Fibroblast of the aortic adventitia (primary cell): ENCODE data around the gene MISP3. TPM values are rescaled to one million over a fixed set of nuclear protein-coding genes. Genes with fewer than 3 reads are reported as not detected.

Experiments
- DNase-seq: peaks from one replicate; pipeline ENCODE4 v3.0.0-alpha.2; 2010; ENCODE audit warnings: low read depth
- H3K4me3 ChIP-seq: 2 replicates; pipeline ENCODE4 v1.5.1; 2011; ENCODE audit warnings: low read depth, mild to moderate bottlenecking, control low read depth, low read length, moderate library complexity
- total RNA-seq: library from RNA; depleted of rRNA; stranded (reverse); fragments of >200 nt; gene quantifications from 2 replicates; pipeline ENCODE4 v1.2.3, GENCODE V29; 2012; ENCODE audit warnings: low replicate concordance
- TF ChIP-seq, protein P1 (sequence below): IDR thresholded peaks from 2 replicates; pipeline ENCODE4 v1.5.1; 2011; ENCODE audit warnings: mild to moderate bottlenecking, low read length, control low read depth, inconsistent platforms; ENCODE audit not compliant: insufficient read depth

Gene MISP3
- total RNA-seq, 1 donor: 0.72 TPM

DNA sequence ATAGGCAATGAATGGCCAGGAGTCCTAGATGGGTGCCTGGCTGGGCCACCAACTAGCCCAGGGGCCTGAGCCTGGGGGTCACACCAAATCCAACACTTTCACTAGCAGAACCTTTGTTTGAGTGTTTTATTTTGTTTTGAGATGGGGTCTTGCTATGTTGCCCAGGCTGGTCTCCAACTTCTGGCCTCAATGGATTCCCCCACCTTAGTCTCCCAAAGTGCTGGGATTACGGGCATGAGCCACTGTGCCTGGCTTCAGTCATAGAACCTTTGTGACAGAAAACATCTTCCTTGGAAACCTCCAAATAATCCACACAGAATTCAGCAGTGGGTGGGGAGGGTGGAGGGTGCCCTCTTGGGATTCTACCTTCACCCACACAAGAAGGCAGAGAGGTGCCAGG, 38.9 kb downstream of the MISP3 start:
- no peak for DNase-seq
- TF ChIP-seq, protein P1, sequence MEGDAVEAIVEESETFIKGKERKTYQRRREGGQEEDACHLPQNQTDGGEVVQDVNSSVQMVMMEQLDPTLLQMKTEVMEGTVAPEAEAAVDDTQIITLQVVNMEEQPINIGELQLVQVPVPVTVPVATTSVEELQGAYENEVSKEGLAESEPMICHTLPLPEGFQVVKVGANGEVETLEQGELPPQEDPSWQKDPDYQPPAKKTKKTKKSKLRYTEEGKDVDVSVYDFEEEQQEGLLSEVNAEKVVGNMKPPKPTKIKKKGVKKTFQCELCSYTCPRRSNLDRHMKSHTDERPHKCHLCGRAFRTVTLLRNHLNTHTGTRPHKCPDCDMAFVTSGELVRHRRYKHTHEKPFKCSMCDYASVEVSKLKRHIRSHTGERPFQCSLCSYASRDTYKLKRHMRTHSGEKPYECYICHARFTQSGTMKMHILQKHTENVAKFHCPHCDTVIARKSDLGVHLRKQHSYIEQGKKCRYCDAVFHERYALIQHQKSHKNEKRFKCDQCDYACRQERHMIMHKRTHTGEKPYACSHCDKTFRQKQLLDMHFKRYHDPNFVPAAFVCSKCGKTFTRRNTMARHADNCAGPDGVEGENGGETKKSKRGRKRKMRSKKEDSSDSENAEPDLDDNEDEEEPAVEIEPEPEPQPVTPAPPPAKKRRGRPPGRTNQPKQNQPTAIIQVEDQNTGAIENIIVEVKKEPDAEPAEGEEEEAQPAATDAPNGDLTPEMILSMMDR: no peak
- H3K4me3 ChIP-seq: no peak overlapping the region

DNA sequence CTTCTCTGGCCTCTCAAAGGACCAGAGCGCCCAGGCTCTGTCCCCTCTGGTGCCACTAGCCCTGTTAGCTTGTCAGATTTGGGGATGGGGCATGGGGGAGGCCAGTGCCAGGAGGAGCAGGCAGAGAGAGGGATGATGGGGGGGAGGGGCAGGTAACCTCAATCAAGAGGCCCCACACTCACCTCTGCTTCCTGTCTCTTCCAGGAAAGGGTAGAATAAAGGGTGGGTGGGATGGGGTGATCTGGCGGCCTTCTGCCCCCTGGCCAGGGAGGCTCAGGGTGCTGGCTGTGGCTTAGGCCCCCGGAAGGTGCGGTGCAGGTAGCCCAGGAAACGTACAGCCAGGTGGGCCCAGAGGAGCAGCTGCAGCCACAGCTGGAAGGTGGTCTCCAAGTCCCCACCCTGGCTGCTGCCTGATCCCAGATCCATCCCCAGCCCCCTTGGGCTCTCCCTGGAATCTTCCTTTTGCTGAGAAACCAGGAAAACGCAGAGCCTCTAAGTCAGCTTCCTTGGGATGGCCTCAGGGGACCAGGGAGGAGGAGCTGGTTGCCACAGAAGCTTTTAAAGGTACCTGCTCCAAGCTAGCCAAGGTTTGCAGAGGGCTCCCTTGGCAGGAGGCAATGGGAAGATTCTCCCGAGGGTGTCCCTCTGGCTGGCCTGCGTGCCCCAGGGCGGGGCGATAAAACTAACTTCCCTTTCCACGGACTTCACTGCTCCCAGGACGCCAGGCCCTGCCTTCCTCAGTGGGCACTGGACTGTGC, 39.6 kb downstream of the MISP3 start:
- DNase-seq: peak; percentile 39
- peak overlapping the region; percentile 39 for H3K4me3 ChIP-seq
- TF ChIP-seq, protein P1: no peak

DNA sequence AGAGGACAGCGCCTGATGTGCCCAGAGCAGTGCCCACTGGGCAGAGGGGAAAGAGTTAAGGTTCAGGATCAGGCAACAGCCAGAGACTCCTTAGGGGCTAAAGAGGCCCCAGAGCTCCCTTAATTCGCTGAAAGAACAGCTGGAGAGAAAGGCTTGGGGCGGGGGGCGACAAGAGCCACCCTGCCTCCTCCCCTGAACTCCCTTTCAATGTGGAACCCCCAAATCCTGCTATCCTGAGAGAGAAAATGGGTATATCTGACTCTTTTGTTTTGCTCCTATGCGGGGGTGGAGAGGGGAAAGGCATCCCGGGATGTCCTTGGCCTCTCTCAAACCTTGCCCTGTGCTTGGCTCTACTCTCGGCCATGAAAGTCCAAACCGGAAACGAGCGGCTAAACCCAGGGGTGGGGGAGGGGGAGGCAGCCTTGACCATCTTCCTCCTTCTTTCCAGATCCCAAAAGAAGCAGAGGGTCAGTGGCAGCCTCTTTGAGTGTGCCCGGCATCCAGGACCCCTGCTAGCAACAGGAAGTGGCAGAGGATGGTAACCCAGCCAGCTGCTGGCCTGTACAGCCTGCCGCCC, 40.3 kb downstream of the MISP3 start:
- peak overlapping the region; percentile 33 for H3K4me3 ChIP-seq
- DNase-seq: peak; percentile 36
- TF ChIP-seq, protein P1: no peak

DNA sequence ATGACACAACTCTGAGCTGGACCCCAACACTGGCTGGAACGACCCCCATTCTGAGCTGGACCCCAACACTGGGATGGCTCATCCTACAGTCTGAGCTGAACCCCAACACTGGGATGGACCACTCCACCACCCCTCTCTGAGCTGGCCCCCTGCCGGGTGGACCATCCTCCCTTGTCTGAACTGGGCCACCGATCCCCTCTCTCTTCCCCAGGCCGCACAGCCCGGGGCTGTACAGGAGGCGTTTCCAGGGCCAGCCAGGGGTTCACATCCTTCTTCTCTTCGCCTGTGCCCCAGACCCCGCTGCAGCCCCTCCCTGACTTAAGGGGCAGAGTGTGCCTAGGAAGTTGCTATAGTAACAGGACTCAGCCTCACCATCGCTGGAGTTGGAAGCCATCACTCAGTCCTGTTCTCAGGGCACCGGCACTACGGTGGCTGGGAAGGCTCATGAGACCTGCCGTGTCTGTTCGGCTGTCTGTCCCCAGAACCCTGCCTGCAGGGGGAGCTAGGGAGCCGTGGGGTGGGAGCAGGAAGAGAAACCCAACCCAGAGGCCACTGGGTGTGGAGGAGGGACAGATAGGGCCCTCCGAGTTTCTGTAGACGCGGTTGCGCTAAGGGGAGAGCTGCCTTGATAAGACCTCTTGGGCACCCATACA, 41.3 kb downstream of the MISP3 start:
- DNase-seq: no peak
- TF ChIP-seq, protein P1: peak; percentile 21
- no peak overlapping the region for H3K4me3 ChIP-seq

DNA sequence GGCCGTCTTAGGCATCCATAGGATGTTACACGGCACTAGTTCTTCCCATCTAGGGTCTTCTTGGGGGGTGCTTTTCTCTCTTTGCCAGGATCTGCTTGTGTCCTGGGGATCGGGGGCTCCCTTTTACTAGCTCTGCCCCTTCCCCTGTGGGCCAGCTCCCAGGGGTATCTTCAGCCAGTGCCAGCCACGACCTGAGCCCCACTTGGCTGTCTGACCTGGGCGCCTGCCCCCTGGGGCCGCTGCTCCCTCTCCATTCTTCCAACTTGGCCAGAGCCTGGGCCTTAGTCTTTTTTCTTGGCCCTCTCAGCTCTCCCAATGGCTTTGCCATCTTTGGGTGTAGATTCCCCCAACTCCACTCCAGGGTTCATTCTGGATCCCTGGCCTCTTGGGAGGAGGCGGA, 41.9 kb downstream of the MISP3 start:
- DNase-seq: no peak
- H3K4me3 ChIP-seq: no peak overlapping the region
- TF ChIP-seq, protein P1: no peak

DNA sequence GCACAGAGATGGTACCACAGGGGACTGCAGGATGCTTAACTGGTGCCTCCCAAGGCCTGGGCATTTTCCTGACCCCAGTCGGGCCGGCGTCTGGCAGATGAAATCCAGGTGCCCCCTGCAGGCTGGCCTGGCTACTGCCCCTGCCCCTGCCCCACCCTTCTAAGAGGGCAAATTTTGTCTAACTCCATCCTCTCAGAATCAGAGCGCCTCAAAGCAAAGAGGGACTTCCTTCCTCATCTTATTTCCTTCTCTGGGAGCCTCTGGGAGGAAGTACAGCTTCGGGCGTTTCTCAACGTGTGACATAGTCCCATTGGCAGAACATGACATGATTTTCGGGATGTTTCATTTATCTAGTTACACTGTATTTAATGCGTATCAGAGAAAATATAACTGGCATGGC, 42.3 kb downstream of the MISP3 start:
- no peak overlapping the region for H3K4me3 ChIP-seq
- TF ChIP-seq, protein P1: peak; percentile 54
- DNase-seq: no peak
